ENCODE data around the gene MSH3.

The MSH3 gene

GRCh38 chr5:80919678-80920196 lies 265.3 kb downstream of the MSH3 start:
- DNase-seq = no peak

GRCh38 chr5:80920333-80920732 lies 265.9 kb downstream of the MSH3 start:
- DNase-seq = no peak

- DNase-seq = no peak
These were observed 266.6 kb downstream of the MSH3 start for GRCh38 chr5:80921026-80921425.

GRCh38 chr5:80925931-80926330 lies 271.5 kb downstream of the MSH3 start:
- DNase-seq = no peak
